HG03558 (cell line): ENCODE measurements around the gene TROAP.
"Not testable (repeated sequence)": the region's sequence is repeated elsewhere in the genome, so short reads cannot be mapped to it uniquely, and the experiment has no call there.

Source experiments
- ATAC-seq: cut with Tn5 transposase; IDR thresholded peaks from one replicate; pipeline ENCODE4 v1.9.1; 2021; ENCODE audit warnings: moderate number of reproducible peaks; ENCODE audit not compliant: unreplicated experiment; ENCODE audit errors: extremely low read depth

Gene TROAP

GRCh38 chr12:49327368-49327767 lies 4.3 kb downstream of the TROAP start:
- ATAC-seq: no peak

DNA sequence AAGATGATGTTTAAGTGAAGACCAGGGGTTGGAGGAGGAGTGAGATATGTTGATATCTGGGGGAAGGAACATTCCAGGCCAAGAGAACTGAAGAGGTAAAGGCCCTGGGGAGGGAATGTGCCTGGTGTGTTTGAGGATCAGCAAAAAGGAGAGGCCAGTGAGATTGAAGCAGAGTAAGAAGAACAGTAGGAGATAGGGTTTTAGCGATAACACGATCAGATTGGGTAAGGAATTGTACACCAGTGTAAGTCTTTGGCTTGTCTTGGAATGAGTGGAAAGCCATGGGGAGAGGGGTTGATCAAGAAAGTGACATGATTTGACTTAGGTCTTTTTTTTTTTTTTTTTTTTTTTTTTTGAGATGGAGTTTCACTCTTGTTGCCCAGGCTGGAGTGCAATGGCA lies 4.8 kb downstream of the TROAP start:
- no peak for ATAC-seq

- no peak for ATAC-seq
Observed at GRCh38 chr12:49328816-49329215, 5.8 kb downstream of the TROAP start.

DNA sequence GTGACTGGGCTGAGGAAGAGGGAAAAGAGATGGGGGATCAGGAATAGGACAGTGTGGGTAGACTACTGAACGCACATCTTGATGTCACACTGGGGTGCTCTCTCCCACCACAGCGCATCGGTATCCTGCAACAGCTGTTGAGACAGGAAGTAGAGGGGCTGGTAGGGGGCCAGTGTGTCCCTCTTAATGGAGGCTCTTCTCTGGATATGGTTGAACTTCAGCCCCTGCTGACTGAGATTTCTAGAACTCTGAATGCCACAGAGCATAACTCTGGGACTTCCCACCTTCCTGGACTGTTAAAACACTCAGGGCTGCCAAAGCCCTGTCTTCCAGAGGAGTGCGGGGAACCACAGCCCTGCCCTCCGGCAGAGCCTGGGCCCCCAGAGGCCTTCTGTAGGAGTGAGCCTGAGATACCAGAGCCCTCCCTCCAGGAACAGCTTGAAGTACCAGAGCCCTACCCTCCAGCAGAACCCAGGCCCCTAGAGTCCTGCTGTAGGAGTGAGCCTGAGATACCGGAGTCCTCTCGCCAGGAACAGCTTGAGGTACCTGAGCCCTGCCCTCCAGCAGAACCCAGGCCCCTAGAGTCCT lies 7.1 kb downstream of the TROAP start:
- no peak for ATAC-seq

GRCh38 chr12:49330631-49331379 lies 7.8 kb downstream of the TROAP start:
- ATAC-seq: no peak

DNA sequence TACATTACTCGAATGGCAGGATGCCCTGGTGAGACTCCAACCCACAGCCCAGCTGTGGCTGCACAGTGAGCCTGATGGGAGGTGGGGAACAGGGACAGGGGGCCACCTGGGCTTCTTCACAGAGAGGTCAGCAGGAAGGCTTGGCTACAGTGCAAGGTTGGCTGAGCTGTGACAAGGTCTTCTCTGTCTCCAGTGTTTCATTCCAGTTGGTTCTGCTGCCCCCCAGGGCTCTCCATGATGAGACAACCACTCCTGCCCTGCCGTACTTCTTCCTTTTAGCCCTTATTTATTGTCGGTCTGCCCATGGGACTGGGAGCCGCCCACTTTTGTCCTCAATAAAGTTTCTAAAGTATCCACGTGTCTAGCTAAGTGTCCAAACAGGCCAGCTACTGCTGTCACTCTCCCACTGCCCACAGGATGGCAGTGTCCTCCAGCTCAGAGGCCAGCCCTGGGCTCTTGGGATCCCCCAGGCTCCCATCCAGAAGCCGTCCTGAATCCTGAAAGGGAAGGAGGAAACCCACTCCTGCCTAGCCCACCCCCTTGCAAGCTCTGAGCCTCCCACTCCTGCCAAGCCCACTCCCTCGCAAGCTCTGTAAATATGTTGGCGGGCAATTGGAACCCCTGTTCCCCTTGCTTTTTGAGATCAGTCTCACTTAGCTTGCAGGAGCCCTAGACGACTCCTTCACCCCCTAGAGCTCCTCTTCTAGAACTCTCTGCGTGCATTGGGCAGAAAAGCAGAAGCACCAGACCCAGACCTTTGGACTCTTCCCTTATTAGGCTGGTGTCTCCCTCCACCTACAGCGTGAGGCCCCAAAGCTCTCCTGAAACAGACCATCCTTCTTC lies 8.5 kb downstream of the TROAP start:
- no peak for ATAC-seq

DNA sequence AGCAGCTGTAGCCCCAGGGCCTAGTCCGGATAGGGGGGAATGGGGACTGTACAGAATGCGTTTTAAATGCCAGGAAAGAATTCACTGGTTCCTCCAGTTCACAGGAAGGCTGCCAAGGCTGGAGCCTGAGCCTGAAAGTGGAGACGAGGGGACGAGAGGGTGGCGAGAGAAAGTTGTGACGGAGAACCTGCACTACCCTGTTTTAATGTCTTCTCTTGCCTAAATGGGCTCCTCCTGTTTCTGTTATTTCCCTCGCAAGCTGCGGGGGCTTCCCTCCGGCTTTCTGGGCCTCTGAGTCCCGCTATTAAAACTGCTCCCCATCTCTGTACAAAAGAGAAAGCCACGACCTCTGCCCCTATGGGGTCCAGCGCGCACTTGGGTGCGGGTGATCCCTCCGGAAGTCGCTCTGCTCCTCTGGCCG lies 9.4 kb downstream of the TROAP start:
- ATAC-seq: no peak

- ATAC-seq: no peak
Observed at GRCh38 chr12:49332891-49333371, 9.9 kb downstream of the TROAP start.

GRCh38 chr12:49333778-49334177 lies 10.7 kb downstream of the TROAP start:
- not testable (repeated sequence) for ATAC-seq

- no peak for ATAC-seq
Observed at GRCh38 chr12:49334226-49334625, 11.2 kb downstream of the TROAP start.

DNA sequence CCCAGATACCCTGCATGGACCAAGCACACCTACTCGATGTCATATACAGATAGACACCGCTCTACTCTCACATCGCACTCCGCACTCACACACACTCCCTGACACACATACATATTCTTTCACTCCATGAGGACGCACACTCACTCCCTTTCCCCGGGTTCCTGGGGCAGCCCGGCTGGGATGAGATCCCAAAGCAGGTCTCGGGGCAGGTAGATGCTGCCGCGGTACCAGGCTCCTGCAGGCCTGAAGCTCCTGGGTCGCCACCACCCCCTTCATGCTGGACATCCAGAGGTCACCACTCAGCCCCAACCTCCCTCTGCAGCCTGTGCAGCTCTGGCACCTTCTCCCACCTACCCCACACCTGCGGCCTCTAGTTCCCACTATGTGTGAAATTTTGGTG lies 11.6 kb downstream of the TROAP start:
- no peak for ATAC-seq

DNA sequence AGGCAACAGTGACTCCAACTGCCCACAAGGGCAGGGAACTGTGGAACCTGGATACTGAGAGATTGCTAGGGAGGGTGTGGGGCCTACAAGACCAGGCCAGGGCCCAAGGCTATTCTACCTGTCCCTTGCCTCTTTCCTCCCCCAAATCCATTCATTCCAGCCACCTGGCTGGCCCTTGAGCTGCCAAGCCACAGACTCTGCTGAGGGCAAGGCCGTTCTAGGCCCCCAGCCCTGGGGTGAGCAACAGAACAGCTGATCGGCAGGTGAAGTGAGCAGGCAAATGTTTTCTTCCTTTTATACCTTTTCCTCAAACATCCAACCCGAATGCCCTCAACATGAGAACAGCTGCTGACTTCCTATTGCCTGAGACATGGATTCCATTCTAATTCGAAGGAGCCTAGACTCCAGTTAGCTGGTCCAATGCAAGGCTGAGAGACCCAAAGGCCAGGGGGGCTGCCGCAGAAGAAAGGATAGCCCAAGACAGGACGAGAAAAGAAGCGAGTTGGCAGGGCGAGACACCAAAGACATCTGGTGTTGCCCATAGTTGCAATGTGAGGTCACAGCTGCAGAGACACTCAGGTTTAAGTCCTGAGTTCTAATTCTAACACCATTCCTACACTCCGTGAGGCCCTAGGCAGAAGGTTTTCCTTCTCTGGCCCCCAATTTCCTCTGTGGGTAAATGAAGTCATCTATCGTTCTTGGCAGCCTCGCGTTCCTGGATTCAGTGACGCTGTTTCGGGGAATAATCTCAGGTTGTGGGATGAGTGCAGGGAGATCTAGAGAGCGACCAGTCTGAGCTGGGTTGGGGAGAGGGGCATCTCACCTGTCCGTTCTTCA lies 12.3 kb downstream of the TROAP start:
- ATAC-seq: no peak

DNA sequence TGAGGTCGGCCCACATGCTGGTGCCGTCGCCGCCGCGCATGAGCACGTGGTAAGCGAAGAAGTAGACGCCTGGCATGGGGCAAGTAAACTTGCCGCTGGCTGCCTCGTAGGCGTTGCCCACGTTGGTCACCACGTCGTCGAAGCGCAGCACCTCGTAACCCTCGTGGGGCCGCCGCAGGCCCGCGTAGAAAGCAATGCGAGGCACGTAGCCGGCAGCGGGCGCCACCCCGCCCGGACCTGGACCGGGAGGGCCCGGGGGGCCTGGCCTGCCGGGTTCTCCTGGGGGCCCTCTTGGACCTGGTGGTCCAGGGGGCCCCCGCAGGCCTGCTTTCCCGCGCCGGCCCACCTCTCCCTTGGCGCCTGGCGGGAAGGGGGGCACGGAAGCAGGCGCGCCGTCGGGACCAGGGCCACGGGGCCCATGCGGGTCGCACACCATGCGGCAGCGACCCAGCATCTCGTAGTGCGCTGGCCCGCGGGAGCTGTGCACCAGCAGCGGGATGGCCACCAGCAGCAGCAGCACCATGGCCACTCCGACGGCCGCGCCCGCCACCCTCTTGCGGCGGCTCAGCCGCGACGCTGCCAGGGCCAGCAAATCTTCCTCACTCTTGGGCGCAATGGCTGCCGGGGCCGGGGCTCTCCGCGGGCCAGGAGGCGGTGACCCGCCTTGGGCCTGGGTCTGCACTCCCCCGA lies 13.0 kb downstream of the TROAP start:
- no peak for ATAC-seq

DNA sequence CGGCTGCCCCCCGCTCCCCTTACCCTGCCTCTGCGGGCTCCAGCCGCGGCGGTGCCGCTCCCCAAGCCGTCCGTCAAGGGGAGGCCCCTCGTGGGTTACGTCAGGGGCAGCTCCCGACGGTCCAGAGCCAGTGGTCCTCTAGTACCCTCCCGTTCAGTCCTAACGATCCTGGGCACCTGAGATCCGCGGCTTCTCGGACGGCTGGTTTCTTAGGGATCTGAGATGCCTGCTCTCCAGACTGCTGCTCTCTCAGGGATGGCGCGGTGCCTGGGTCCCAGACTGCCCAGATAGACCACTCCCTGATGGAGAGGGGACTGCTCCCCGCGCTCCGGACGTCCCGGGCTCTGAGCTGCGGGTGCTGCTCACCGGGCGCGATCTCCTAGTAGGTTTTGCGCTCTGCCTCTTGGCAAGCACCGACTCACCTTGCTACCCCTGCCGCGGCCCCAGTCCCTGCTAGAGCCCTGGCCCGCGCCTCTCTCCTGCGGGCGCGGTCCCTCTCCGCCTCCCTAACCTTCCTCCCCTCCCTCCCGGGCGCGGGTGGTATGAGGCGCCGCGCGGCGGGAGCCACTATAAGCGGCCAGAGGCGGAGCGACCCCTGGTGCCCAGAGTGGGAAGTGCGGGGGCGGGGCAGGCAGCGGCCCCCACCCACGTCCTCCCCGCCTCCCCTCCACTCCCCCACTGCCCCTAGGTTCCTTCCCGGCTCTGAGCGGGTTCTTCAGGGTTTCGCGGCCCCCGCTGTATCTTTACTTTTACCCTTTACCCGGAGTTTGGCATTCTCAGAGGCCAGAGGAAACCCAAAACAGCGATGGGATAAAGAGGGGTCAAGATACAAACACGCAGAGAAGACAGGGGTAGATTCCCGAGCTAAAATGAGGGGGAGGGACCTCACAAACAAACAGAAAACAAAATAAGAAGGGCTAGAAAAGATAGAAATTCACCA lies 13.9 kb downstream of the TROAP start, which contains the start of gene C1QL4:
Gene C1QL4, minus strand, starts transcription at position 544 of the 940 bp plus-strand sequence. CDS start 711 bp downstream, outside the sequence.
- ATAC-seq: no peak

DNA sequence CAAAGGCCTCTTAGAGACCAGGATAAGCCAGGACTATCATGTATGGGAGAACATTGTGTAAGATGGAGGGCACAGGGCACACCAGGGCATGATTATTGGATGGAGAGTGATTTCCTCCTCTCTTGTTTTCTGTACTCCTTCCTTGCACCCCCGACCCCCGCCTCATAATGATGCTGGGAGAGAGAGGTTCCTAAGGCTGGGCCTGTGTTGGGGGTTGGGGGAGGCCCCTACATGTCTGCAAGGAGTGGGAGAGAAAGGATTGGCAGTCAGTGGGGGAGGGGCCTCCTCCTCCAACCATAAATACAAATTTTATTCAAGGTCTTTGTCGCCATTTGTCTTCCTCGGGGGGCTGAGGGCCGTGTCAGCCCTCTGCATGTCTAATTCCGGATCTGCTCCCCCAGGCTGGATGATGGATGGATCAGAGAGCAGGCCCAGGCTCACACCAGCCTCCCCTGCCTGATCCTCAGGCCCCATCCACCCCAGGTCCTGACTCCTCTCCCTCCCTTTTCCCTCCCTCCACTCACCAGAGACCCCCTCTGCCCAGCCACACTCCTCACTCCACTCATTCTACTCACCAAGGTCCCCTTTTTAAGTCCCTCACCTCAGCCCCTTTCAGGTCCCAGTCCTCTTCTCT lies 15.9 kb downstream of the TROAP start:
- ATAC-seq: no peak

- no peak for ATAC-seq
Observed at GRCh38 chr12:49339464-49339861, 16.4 kb downstream of the TROAP start.

GRCh38 chr12:49340095-49340870 lies 17.2 kb downstream of the TROAP start:
- no peak for ATAC-seq
